Peyer's patch (tissue), 4 donors: ENCODE data around the gene ZNF568.

Experiments used
- POLR2A ChIP-seq, 2 donors: fragments of 450-650 bp; IDR thresholded peaks; one replicate each; pipeline ENCODE4 v1.5.1; 2017; ENCODE audit warnings: antibody characterized with exemption in 2 of 2, mild to moderate bottlenecking in 2 of 2, moderate library complexity in 2 of 2
- TF ChIP-seq, protein P1 (sequence below), 6 experiments: fragments of 450-650 bp in 4 of 6; fragments of 200-600 bp in 2 of 6; sonication (generic) in 1 of 6; IDR thresholded peaks; one replicate each; pipeline ENCODE4 v1.5.1; 2017 to 2019; ENCODE audit warnings: antibody characterized with exemption in 6 of 6, mild to moderate bottlenecking in 3 of 6, moderate library complexity in 1 of 6

DNA sequence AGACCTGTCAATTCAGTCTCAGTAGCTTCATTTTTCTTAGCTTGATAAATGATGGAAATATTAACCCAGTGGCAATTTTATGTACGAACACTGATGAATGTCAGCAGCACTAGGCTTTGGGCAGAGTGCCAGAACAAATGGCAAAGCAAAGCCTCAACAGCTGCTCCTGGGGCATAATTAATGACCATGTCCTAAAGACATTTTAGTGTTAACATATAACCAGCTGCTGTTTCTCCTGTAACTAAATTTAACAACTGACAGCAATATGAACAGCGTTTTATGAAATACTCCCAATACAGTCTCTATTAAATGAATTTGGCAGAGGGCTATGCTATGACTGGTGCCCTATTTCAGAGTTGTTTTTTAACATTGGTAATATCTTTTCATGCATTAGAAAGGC is 47.1 kb downstream of the ZNF568 start:
- TF ChIP-seq, protein P1, sequence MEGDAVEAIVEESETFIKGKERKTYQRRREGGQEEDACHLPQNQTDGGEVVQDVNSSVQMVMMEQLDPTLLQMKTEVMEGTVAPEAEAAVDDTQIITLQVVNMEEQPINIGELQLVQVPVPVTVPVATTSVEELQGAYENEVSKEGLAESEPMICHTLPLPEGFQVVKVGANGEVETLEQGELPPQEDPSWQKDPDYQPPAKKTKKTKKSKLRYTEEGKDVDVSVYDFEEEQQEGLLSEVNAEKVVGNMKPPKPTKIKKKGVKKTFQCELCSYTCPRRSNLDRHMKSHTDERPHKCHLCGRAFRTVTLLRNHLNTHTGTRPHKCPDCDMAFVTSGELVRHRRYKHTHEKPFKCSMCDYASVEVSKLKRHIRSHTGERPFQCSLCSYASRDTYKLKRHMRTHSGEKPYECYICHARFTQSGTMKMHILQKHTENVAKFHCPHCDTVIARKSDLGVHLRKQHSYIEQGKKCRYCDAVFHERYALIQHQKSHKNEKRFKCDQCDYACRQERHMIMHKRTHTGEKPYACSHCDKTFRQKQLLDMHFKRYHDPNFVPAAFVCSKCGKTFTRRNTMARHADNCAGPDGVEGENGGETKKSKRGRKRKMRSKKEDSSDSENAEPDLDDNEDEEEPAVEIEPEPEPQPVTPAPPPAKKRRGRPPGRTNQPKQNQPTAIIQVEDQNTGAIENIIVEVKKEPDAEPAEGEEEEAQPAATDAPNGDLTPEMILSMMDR (IDR thresholded peaks at IDR 0.05) = no peak
- TF ChIP-seq POLR2A (IDR thresholded peaks at IDR 0.05) = no peak
